HG02943 (cell line): ENCODE data around the gene NFIX.

Experiments used
- ATAC-seq: cut with Tn5 transposase; IDR thresholded peaks from one replicate; pipeline ENCODE4 v1.9.1; 2021; ENCODE audit warnings: mild to moderate bottlenecking, low read depth, moderate library complexity; ENCODE audit not compliant: unreplicated experiment

NFIX gene

GRCh38 chr19:13117772-13118423 is 122.6 kb downstream of the NFIX start, which contains the start of gene NACC1:
NACC1 (plus strand) TSS chr19:13118264; CDS start chr19:13135208, 16,944 bp downstream.
- ATAC-seq, result no peak

GRCh38 chr19:13118424-13119193 is 123.3 kb downstream of the NFIX start:
- no peak for ATAC-seq

- ATAC-seq, result no peak
Observed at GRCh38 chr19:13119627-13120026, 124.4 kb downstream of the NFIX start.

- ATAC-seq, result no peak
Observed at GRCh38 chr19:13120031-13120430, 124.8 kb downstream of the NFIX start.

GRCh38 chr19:13120817-13121216 is 125.5 kb downstream of the NFIX start:
- ATAC-seq, result no peak

- no peak for ATAC-seq
Observed at GRCh38 chr19:13121551-13122274, 126.4 kb downstream of the NFIX start.

- ATAC-seq, result no peak
Observed at GRCh38 chr19:13122275-13122878, 127.1 kb downstream of the NFIX start.

- no peak for ATAC-seq
Observed at GRCh38 chr19:13122980-13123957, 128.0 kb downstream of the NFIX start.

- ATAC-seq, result no peak
Observed at GRCh38 chr19:13127051-13127450, 131.8 kb downstream of the NFIX start.

- no peak for ATAC-seq
Observed at GRCh38 chr19:13127811-13128575, 132.7 kb downstream of the NFIX start.

GRCh38 chr19:13128583-13128982 is 133.3 kb downstream of the NFIX start:
- ATAC-seq, result no peak

GRCh38 chr19:13129384-13129783 is 134.1 kb downstream of the NFIX start:
- no peak for ATAC-seq

GRCh38 chr19:13130886-13131490 is 135.7 kb downstream of the NFIX start:
- no peak for ATAC-seq

GRCh38 chr19:13132471-13133180 is 137.4 kb downstream of the NFIX start:
- ATAC-seq, result no peak

- no peak for ATAC-seq
Observed at GRCh38 chr19:13133241-13133870, 138.1 kb downstream of the NFIX start.

- no peak for ATAC-seq
Observed at GRCh38 chr19:13134626-13135025, 139.4 kb downstream of the NFIX start.
